GM19351 (cell line): Measurements from ENCODE around the gene ALDH4A1.

Experiments
- ATAC-seq: cut with Tn5 transposase; IDR thresholded peaks from one replicate; pipeline ENCODE4 v1.9.1; 2021; ENCODE audit warnings: mild to moderate bottlenecking, moderate library complexity; ENCODE audit not compliant: unreplicated experiment

Gene ALDH4A1

GRCh38 chr1:18940303-18941020 lies 38.1 kb upstream of the ALDH4A1 start:
- ATAC-seq = no peak

- no peak for ATAC-seq
These were observed 37.3 kb upstream of the ALDH4A1 start for GRCh38 chr1:18939398-18940302.

- no peak for ATAC-seq
These were observed 36.3 kb upstream of the ALDH4A1 start for GRCh38 chr1:18938707-18939070.

- ATAC-seq = no peak
These were observed 35.8 kb upstream of the ALDH4A1 start for GRCh38 chr1:18938008-18938706.

- no peak for ATAC-seq
These were observed 35.2 kb upstream of the ALDH4A1 start for GRCh38 chr1:18937539-18937938.

- no peak for ATAC-seq
These were observed 34.6 kb upstream of the ALDH4A1 start for GRCh38 chr1:18936814-18937481.

GRCh38 chr1:18936471-18936813 lies 34.1 kb upstream of the ALDH4A1 start:
- no peak for ATAC-seq

GRCh38 chr1:18934205-18935000 lies 32.0 kb upstream of the ALDH4A1 start:
- no peak for ATAC-seq

GRCh38 chr1:18932879-18933278 lies 30.5 kb upstream of the ALDH4A1 start:
- no peak for ATAC-seq

- no peak for ATAC-seq
These were observed 30.0 kb upstream of the ALDH4A1 start for GRCh38 chr1:18932387-18932786.

- no peak for ATAC-seq
These were observed 29.4 kb upstream of the ALDH4A1 start for GRCh38 chr1:18931730-18932129.

GRCh38 chr1:18929686-18930085 lies 27.3 kb upstream of the ALDH4A1 start:
- ATAC-seq = no peak

GRCh38 chr1:18928985-18929384 lies 26.6 kb upstream of the ALDH4A1 start:
- no peak for ATAC-seq

GRCh38 chr1:18928406-18928805 lies 26.1 kb upstream of the ALDH4A1 start:
- ATAC-seq = no peak

GRCh38 chr1:18927654-18928272 lies 25.4 kb upstream of the ALDH4A1 start:
- ATAC-seq = peak; percentile 47

GRCh38 chr1:18927082-18927653 lies 24.8 kb upstream of the ALDH4A1 start:
- peak; percentile 26 for ATAC-seq

- peak; percentile 77 for ATAC-seq
These were observed 24.1 kb upstream of the ALDH4A1 start for GRCh38 chr1:18926315-18927081.

GRCh38 chr1:18925279-18925678 lies 22.9 kb upstream of the ALDH4A1 start:
- ATAC-seq = no peak

- ATAC-seq = no peak
These were observed 21.9 kb upstream of the ALDH4A1 start for GRCh38 chr1:18924221-18924691.
